ENCODE data around the gene CCL18. TPM values are rescaled to one million over a fixed set of nuclear protein-coding genes. Genes with fewer than 3 reads are reported as not detected.
"Not testable (repeated sequence)": the region's sequence is repeated elsewhere in the genome, so short reads cannot be mapped to it uniquely, and the experiment has no call there.

Gene CCL18
- not detected for polyA plus RNA-seq (2013, experiment 1 of 2)
- polyA plus RNA-seq (2013, experiment 2 of 2): not detected

GRCh38 chr17:36063786-36064541 lies at the start of gene CCL18:
Gene CCL18, plus strand, starts transcription at chr17:36064272. Its CDS starts 71 bp downstream, at chr17:36064343.
- no peaks in the 10 kb centered on the region for H3K9me3 ChIP-seq (ENCODE audit: insufficient read depth, low read depth, low read length)
- no peak within 1 kb of the TSS for H3K9ac ChIP-seq (ENCODE audit: low read depth, low read length)
- no peaks in the 10 kb centered on the region for H3K27me3 ChIP-seq (ENCODE audit: insufficient read depth, low read length)
- 77% methylated on average over 5 of the region's 5 CpGs for WGBS
- H3K4me1 ChIP-seq (ENCODE audit: insufficient read depth, low read length): no peaks in the 10 kb centered on the region
- H3K27ac ChIP-seq (ENCODE audit: low read depth, low read length): no peak within 1 kb of the TSS
- no peaks in the 10 kb centered on the region for H3K36me3 ChIP-seq (ENCODE audit: insufficient read depth, low read length)
- no peak within 1 kb of the TSS for H3K4me3 ChIP-seq (ENCODE audit: low read length)

GRCh38 chr17:36014946-36015345 lies 49.1 kb upstream of the CCL18 start:
- no peaks in the 10 kb centered on the region for H3K36me3 ChIP-seq (ENCODE audit: insufficient read depth, low read length)
- H3K9me3 ChIP-seq (ENCODE audit: insufficient read depth, low read depth, low read length): peaks cover 2% of the 10 kb centered on the region
- 91% methylated on average over 4 of the region's 5 CpGs for WGBS
- H3K27me3 ChIP-seq (ENCODE audit: insufficient read depth, low read length): no peaks in the 10 kb centered on the region
- H3K4me3 ChIP-seq (ENCODE audit: low read length): no peak overlapping the region
- H3K4me1 ChIP-seq (ENCODE audit: insufficient read depth, low read length): no peaks in the 10 kb centered on the region
- no peak overlapping the region for H3K27ac ChIP-seq (ENCODE audit: low read depth, low read length)
- H3K9ac ChIP-seq (ENCODE audit: low read depth, low read length): no peak overlapping the region

- H3K27ac ChIP-seq (ENCODE audit: low read depth, low read length); H3K9me3 ChIP-seq (ENCODE audit: insufficient read depth, low read depth, low read length); H3K36me3 ChIP-seq (ENCODE audit: insufficient read depth, low read length); H3K4me3 ChIP-seq (ENCODE audit: low read length); H3K4me1 ChIP-seq (ENCODE audit: insufficient read depth, low read length); H3K27me3 ChIP-seq (ENCODE audit: insufficient read depth, low read length); H3K9ac ChIP-seq (ENCODE audit: low read depth, low read length): not testable (repeated sequence)
- WGBS: 91% methylated on average over 4 of the region's 4 CpGs
Measured at GRCh38 chr17:36015895-36016294, 48.2 kb upstream of the CCL18 start.

- Histone ChIP-seq H3K4me1 (ENCODE audit: insufficient read depth, low read length) (no peaks in the 10 kb centered on the region), H3K36me3 (ENCODE audit: insufficient read depth, low read length) (no peaks in the 10 kb centered on the region), H3K9ac (ENCODE audit: low read depth, low read length) (no peak overlapping the region), H3K27me3 (ENCODE audit: insufficient read depth, low read length) (no peaks in the 10 kb centered on the region), H3K4me3 (ENCODE audit: low read length) (no peak overlapping the region), H3K9me3 (ENCODE audit: insufficient read depth, low read depth, low read length) (no peaks in the 10 kb centered on the region), H3K27ac (ENCODE audit: low read depth, low read length) (no peak overlapping the region)
- no CpG with 5 or more reads among the region's 2 CpGs for WGBS
Measured at GRCh38 chr17:36016555-36016954, 47.5 kb upstream of the CCL18 start.

- WGBS: 81% methylated on average over 6 of the region's 6 CpGs
- no peak within 1 kb of the TSS for H3K27ac ChIP-seq (ENCODE audit: low read depth, low read length)
Measured at GRCh38 chr17:36017799-36018198, 46.3 kb upstream of the CCL18 start, which contains the start of gene CCL23. Gene CCL23, minus strand, starts transcription at chr17:36017972. Its CDS starts 75 bp downstream, at chr17:36017897.

GRCh38 chr17:36019423-36019822 lies 44.6 kb upstream of the CCL18 start:
- Histone ChIP-seq H3K27ac (ENCODE audit: low read depth, low read length) (no peak overlapping the region), H3K9me3 (ENCODE audit: insufficient read depth, low read depth, low read length) (no peaks in the 10 kb centered on the region; the same call in 1 of the 2 replicates), H3K36me3 (ENCODE audit: insufficient read depth, low read length) (no peaks in the 10 kb centered on the region), H3K27me3 (ENCODE audit: insufficient read depth, low read length) (no peaks in the 10 kb centered on the region), H3K4me3 (ENCODE audit: low read length) (no peak overlapping the region), H3K4me1 (ENCODE audit: insufficient read depth, low read length) (no peaks in the 10 kb centered on the region), H3K9ac (ENCODE audit: low read depth, low read length) (no peak overlapping the region)
- WGBS: 89% methylated on average over 2 of the region's 2 CpGs

More at GRCh38 chr17:36017799-36018198, 46.3 kb upstream of the CCL18 start, which contains the start of gene CCL23:
- no peaks in the 10 kb centered on the region for H3K27me3 ChIP-seq (ENCODE audit: insufficient read depth, low read length)
- H3K4me3 ChIP-seq (ENCODE audit: low read length): no peak within 1 kb of the TSS
- H3K36me3 ChIP-seq (ENCODE audit: insufficient read depth, low read length): no peaks in the 10 kb centered on the region
- H3K4me1 ChIP-seq (ENCODE audit: insufficient read depth, low read length): no peaks in the 10 kb centered on the region
- H3K9me3 ChIP-seq (ENCODE audit: insufficient read depth, low read depth, low read length): no peaks in the 10 kb centered on the region; the same call in 1 of the 2 replicates
- H3K9ac ChIP-seq (ENCODE audit: low read depth, low read length): no peak within 1 kb of the TSS

GRCh38 chr17:36024106-36024869 lies 39.8 kb upstream of the CCL18 start:
- Histone ChIP-seq H3K4me3 (ENCODE audit: low read length) (no peak overlapping the region), H3K9me3 (ENCODE audit: insufficient read depth, low read depth, low read length) (no peaks in the 10 kb centered on the region; the same call in 1 of the 2 replicates), H3K4me1 (ENCODE audit: insufficient read depth, low read length) (no peaks in the 10 kb centered on the region), H3K36me3 (ENCODE audit: insufficient read depth, low read length) (no peaks in the 10 kb centered on the region), H3K9ac (ENCODE audit: low read depth, low read length) (no peak overlapping the region), H3K27me3 (ENCODE audit: insufficient read depth, low read length) (no peaks in the 10 kb centered on the region), H3K27ac (ENCODE audit: low read depth, low read length) (no peak overlapping the region)
- WGBS: 98% methylated on average over 5 of the region's 6 CpGs

GRCh38 chr17:36027761-36028160 lies 36.3 kb upstream of the CCL18 start:
- H3K27ac ChIP-seq (ENCODE audit: low read depth, low read length): no peak overlapping the region
- 82% methylated on average over 4 of the region's 4 CpGs for WGBS
- no peak overlapping the region for H3K9ac ChIP-seq (ENCODE audit: low read depth, low read length)
- no peaks in the 10 kb centered on the region for H3K4me1 ChIP-seq (ENCODE audit: insufficient read depth, low read length)
- no peak overlapping the region for H3K4me3 ChIP-seq (ENCODE audit: low read length)
- H3K9me3 ChIP-seq (ENCODE audit: insufficient read depth, low read depth, low read length): no peaks in the 10 kb centered on the region; the same call in 1 of the 2 replicates
- no peaks in the 10 kb centered on the region for H3K27me3 ChIP-seq (ENCODE audit: insufficient read depth, low read length)
- no peaks in the 10 kb centered on the region for H3K36me3 ChIP-seq (ENCODE audit: insufficient read depth, low read length)

GRCh38 chr17:36030956-36031355 lies 33.1 kb upstream of the CCL18 start:
- H3K4me3 ChIP-seq (ENCODE audit: low read length): no peak overlapping the region
- WGBS: 100% methylated on average over 1 of the region's 1 CpG
- H3K27ac ChIP-seq (ENCODE audit: low read depth, low read length): no peak overlapping the region
- H3K9ac ChIP-seq (ENCODE audit: low read depth, low read length): no peak overlapping the region
- H3K36me3 ChIP-seq (ENCODE audit: insufficient read depth, low read length): no peaks in the 10 kb centered on the region
- no peaks in the 10 kb centered on the region for H3K27me3 ChIP-seq (ENCODE audit: insufficient read depth, low read length)
- H3K9me3 ChIP-seq (ENCODE audit: insufficient read depth, low read depth, low read length): no peaks in the 10 kb centered on the region
- no peaks in the 10 kb centered on the region for H3K4me1 ChIP-seq (ENCODE audit: insufficient read depth, low read length)

GRCh38 chr17:36034127-36034526 lies 29.9 kb upstream of the CCL18 start:
- no peak overlapping the region for H3K4me3 ChIP-seq (ENCODE audit: low read length)
- H3K27ac ChIP-seq (ENCODE audit: low read depth, low read length): no peak overlapping the region
- H3K9me3 ChIP-seq (ENCODE audit: insufficient read depth, low read depth, low read length): no peaks in the 10 kb centered on the region
- H3K27me3 ChIP-seq (ENCODE audit: insufficient read depth, low read length): no peaks in the 10 kb centered on the region
- H3K4me1 ChIP-seq (ENCODE audit: insufficient read depth, low read length): no peaks in the 10 kb centered on the region
- 95% methylated on average over 2 of the region's 3 CpGs for WGBS
- no peak overlapping the region for H3K9ac ChIP-seq (ENCODE audit: low read depth, low read length)
- no peaks in the 10 kb centered on the region for H3K36me3 ChIP-seq (ENCODE audit: insufficient read depth, low read length)

GRCh38 chr17:36036235-36036634 lies 27.8 kb upstream of the CCL18 start:
- H3K4me1 ChIP-seq (ENCODE audit: insufficient read depth, low read length): no peaks in the 10 kb centered on the region
- no peak overlapping the region for H3K4me3 ChIP-seq (ENCODE audit: low read length)
- no peak overlapping the region for H3K9ac ChIP-seq (ENCODE audit: low read depth, low read length)
- no peaks in the 10 kb centered on the region for H3K27me3 ChIP-seq (ENCODE audit: insufficient read depth, low read length)
- H3K9me3 ChIP-seq (ENCODE audit: insufficient read depth, low read depth, low read length): no peaks in the 10 kb centered on the region
- H3K27ac ChIP-seq (ENCODE audit: low read depth, low read length): no peak overlapping the region
- H3K36me3 ChIP-seq (ENCODE audit: insufficient read depth, low read length): no peaks in the 10 kb centered on the region
- WGBS: 97% methylated on average over 3 of the region's 4 CpGs

Data from HUES64 (cell line).